Neutrophil (primary cell): ENCODE measurements around the gene COX17.

Experiments used
- H3K27ac ChIP-seq: fragments of 200-600 bp; sonication (generic); 2 replicates; pipeline ENCODE4 v1.5.1; 2016; ENCODE audit warnings: mild to moderate bottlenecking, moderate library complexity
- H3K27me3 ChIP-seq: fragments of 200-600 bp; sonication (generic); 2 replicates; pipeline ENCODE4 v1.6.0; 2016; ENCODE audit warnings: mild to moderate bottlenecking
- H3K36me3 ChIP-seq: fragments of 200-600 bp; sonication (generic); 2 replicates; pipeline ENCODE4 v1.5.1; 2017
- H3K4me1 ChIP-seq, 2 experiments: fragments of 200-600 bp in 1 of 2; sonication (generic) in 1 of 2; 1 replicate in 1 of 2; 2 replicates in 1 of 2; pipeline versions ENCODE4 v1.5.1 to v1.6.1; 2013 to 2016; ENCODE audit warnings: low read depth in 1 of 2, low read length in 1 of 2, mild to moderate bottlenecking in 1 of 2, moderate library complexity in 1 of 2; ENCODE audit not compliant: control insufficient read depth in 1 of 2, insufficient read depth in 1 of 2
- H3K4me3 ChIP-seq, 2 experiments: fragments of 200-600 bp in 1 of 2; sonication (generic) in 1 of 2; 1 replicate in 1 of 2; 2 replicates in 1 of 2; pipeline ENCODE4 v1.5.1; 2013 to 2016; ENCODE audit warnings: low read depth in 1 of 2, low read length in 1 of 2, mild to moderate bottlenecking in 1 of 2, moderate library complexity in 1 of 2
- H3K9me3 ChIP-seq: fragments of 200-600 bp; sonication (generic); 2 replicates; pipeline ENCODE4 v1.5.1; 2016
- TF ChIP-seq, protein P1 (sequence below): fragments of 200-600 bp; sonication (generic); IDR thresholded peaks from 2 replicates; pipeline ENCODE4 v1.5.1; 2016; ENCODE audit warnings: antibody characterized with exemption

Gene COX17

DNA sequence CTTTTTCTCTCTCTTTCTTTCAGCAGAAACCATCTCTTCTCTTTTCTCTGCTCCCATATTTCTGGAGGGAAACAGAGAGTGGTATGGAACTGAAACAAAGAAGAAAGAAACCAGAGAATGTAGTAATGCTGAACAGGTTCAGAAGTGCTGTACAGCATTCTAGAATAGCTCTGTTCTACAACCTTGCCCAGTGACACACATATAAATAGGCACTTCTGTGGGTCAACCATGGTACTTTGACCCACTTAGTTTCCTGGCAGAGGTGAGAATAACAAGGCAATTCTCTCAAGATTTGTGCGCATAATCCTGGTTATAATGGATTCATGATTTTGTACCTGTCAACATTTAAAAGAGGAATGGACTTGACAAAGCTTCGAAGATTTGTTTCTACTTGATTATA, 37.9 kb upstream of the COX17 start:
- TF ChIP-seq, protein P1, sequence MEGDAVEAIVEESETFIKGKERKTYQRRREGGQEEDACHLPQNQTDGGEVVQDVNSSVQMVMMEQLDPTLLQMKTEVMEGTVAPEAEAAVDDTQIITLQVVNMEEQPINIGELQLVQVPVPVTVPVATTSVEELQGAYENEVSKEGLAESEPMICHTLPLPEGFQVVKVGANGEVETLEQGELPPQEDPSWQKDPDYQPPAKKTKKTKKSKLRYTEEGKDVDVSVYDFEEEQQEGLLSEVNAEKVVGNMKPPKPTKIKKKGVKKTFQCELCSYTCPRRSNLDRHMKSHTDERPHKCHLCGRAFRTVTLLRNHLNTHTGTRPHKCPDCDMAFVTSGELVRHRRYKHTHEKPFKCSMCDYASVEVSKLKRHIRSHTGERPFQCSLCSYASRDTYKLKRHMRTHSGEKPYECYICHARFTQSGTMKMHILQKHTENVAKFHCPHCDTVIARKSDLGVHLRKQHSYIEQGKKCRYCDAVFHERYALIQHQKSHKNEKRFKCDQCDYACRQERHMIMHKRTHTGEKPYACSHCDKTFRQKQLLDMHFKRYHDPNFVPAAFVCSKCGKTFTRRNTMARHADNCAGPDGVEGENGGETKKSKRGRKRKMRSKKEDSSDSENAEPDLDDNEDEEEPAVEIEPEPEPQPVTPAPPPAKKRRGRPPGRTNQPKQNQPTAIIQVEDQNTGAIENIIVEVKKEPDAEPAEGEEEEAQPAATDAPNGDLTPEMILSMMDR = no peak
- H3K4me1 ChIP-seq = no peaks in the 10 kb centered on the region
- H3K36me3 ChIP-seq = no peaks in the 10 kb centered on the region
- no peaks in the 10 kb centered on the region for H3K9me3 ChIP-seq
- H3K27ac ChIP-seq = no peak overlapping the region
- H3K4me3 ChIP-seq = no peak overlapping the region
- H3K27me3 ChIP-seq = no peaks in the 10 kb centered on the region

DNA sequence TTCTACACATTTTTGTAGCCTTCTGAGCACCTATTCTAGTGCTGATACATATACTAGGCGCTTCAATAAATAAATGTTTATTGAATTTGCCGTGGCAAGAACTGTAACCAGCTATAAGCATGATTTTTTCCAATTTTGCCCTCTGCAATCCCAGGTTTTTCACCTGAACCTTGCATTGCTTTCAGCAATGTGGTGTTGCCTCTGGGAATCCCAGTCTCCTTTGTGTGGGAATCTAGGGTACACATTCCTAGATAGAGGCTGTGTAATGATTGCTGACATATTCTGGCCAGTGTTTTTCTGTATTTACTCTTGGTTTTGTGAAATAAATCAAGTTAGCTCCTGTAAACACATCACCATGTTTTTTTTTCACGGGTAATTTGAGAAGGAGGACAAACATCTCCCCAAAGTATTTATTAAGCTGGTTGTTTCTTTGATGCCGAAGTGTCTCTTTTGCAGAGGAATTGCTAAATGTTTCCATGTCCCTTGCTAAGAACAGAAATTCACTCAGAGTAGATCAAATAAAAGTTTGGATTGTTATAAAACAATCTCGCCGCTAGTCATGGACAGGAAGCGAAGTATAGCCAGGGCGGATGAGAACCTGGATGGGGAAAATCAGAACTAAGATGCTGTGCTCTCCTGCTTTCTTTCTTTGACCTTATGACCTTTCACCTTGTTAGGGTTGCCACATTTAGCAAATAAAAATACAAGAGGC, 26.8 kb upstream of the COX17 start:
- H3K9me3 ChIP-seq = no peaks in the 10 kb centered on the region
- no peaks in the 10 kb centered on the region for H3K36me3 ChIP-seq
- TF ChIP-seq, protein P1 = no peak
- no peak overlapping the region for H3K27ac ChIP-seq
- peaks cover 18% of the 10 kb centered on the region for H3K27me3 ChIP-seq
- H3K4me3 ChIP-seq = no peak overlapping the region
- peaks cover 14 to 18% of the 10 kb centered on the region in 2 experiments for H3K4me1 ChIP-seq

DNA sequence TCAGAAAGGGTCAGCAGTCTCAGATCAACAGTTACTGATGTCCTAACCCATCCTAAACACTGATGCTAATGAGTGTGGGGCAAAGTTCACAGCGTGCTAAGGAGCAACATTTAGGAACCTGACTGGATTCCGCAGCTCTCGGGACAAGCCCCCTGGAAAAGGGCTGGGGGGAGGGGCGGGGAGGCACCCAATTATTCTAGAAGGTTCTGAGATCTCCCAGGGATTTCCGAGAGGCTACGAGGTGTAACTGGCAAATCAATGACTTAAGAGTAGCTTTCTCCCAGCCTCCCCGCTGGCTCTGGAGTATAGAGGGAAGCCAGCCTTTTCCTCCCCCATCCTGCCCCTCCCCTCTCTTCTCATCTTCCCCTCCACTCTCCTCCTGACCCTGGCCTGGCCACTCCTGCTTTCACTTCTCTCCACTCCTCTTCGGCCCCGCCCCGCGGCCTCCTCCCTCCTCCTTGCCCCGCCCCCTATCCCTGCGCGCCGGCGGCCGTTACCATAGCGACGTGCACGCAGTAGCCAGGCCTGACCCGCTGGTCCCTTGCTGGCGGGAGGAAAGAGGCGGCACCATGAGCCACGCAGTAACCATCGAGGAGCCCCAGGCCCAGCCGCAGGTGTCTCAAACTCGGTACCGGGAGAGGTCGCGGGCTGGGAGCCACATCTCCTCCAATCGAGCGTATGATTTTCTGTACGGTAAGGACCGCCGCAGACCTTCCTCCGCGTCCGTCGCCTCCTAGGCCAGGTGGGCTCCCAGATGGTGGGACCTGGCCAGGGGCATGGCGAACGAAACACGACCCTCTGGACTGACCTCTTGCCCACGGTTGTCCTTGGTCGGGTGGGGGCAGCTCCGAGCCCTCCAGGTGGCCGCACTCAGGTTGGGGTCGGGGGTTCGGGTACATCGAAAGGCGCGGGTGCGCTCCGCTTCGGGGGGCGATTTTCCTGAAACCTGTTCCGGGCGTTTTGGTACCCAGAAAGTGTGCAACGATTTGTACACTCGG, 25.6 kb upstream of the COX17 start, which contains the start of gene CFAP91:
TSS of gene CFAP91 (plus strand) at position 493 of the 998 bp plus-strand sequence. CDS start at position 570, 77 bp downstream.
- Histone ChIP-seq H3K4me3 (peak within 1 kb of the TSS; percentile 47 to 57), H3K9me3 (no peaks in the 10 kb centered on the region), H3K4me1 (peaks cover 14 to 18% of the 10 kb centered on the region in 2 experiments), H3K27ac (peak within 1 kb of the TSS; percentile 9), H3K27me3 (peaks cover 18% of the 10 kb centered on the region), H3K36me3 (no peaks in the 10 kb centered on the region)
- TF ChIP-seq, protein P1 = no peak

DNA sequence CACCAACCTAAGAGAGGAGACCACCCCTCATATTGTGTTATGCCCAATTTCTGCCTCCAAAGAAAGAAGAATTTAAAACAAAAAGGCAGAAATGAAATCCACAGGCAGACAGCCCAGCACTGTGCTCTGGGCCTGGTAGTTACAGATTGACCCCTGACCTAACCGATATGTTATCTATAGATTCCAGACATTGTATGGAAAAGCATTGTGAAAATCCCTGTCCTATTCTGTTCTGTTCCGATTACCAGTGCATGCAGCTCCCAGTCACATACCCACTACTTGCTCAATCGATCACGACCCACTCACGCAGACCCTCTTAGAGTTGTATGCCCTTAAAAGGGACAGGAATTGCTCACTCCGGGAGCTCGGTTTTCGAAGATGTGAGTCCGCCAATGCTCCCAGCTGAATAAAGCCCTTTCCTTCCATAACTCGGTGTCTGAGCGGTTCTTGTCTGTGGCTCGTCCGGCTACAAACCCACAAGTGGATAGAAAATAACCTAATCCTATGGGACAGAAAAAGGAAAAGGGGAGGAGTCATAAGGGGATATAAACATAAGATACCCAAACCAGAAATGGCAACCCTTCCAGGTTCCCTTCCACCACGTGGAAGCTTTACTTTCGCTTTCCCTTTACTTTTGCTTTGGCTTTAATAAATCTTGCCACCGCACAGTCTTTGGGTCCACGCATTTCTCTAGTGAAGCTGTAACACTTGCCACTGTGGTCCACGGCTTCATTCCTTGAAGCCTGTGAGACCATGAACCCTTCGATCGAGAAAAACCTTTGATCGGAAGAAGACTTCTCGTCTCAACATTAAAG, 23.9 kb upstream of the COX17 start:
- Histone ChIP-seq H3K4me1 (peaks cover 14 to 18% of the 10 kb centered on the region in 2 experiments), H3K27ac (peak overlapping the region; percentile 25), H3K27me3 (peaks cover 18% of the 10 kb centered on the region), H3K9me3 (no peaks in the 10 kb centered on the region), H3K36me3 (no peaks in the 10 kb centered on the region), H3K4me3 (no peak overlapping the region)
- TF ChIP-seq, protein P1 = no peak
